GM21423 (cell line): ENCODE measurements around the gene MBD3.
A peak's percentile ranks its signal among the peaks of the same experiment; 100 is the strongest.
"Not testable (repeated sequence)": the region's sequence is repeated elsewhere in the genome, so short reads cannot be mapped to it uniquely, and the experiment has no call there.

Experiments used
- ATAC-seq: cut with Tn5 transposase; IDR thresholded peaks from one replicate; pipeline ENCODE4 v1.9.1; 2021; ENCODE audit warnings: mild to moderate bottlenecking, moderate library complexity; ENCODE audit not compliant: unreplicated experiment

MBD3 gene

GRCh38 chr19:1592755-1593500, at the start of gene MBD3:
TSS of gene MBD3 (minus strand) at chr19:1592865. CDS start at chr19:1592631, 234 bp downstream.
- ATAC-seq: peak; percentile 63

- not testable (repeated sequence) for ATAC-seq
These were observed 48.3 kb upstream of the MBD3 start for GRCh38 chr19:1640893-1641448.

GRCh38 chr19:1636325-1637236, 43.9 kb upstream of the MBD3 start:
- no peak for ATAC-seq

GRCh38 chr19:1634938-1635243, 42.2 kb upstream of the MBD3 start:
- no peak for ATAC-seq

- no peak for ATAC-seq
These were observed 41.7 kb upstream of the MBD3 start for GRCh38 chr19:1634242-1634937.

GRCh38 chr19:1633269-1633826, 40.7 kb upstream of the MBD3 start:
- ATAC-seq: no peak

GRCh38 chr19:1632462-1633268, 40.0 kb upstream of the MBD3 start:
- no peak for ATAC-seq

- no peak for ATAC-seq
These were observed 39.0 kb upstream of the MBD3 start for GRCh38 chr19:1631557-1632100.

GRCh38 chr19:1630811-1631210, 38.1 kb upstream of the MBD3 start:
- no peak for ATAC-seq

- no peak for ATAC-seq
These were observed 37.3 kb upstream of the MBD3 start for GRCh38 chr19:1630012-1630411.

GRCh38 chr19:1629256-1629808, 36.7 kb upstream of the MBD3 start:
- no peak for ATAC-seq

GRCh38 chr19:1627194-1627593, 34.5 kb upstream of the MBD3 start:
- no peak for ATAC-seq

GRCh38 chr19:1626417-1627010, 33.8 kb upstream of the MBD3 start:
- no peak for ATAC-seq

- no peak for ATAC-seq
These were observed 31.8 kb upstream of the MBD3 start for GRCh38 chr19:1624458-1624857.

GRCh38 chr19:1622541-1622940, 29.9 kb upstream of the MBD3 start:
- ATAC-seq: no peak

- ATAC-seq: no peak
These were observed 29.3 kb upstream of the MBD3 start for GRCh38 chr19:1622007-1622406.

- no peak for ATAC-seq
These were observed 28.9 kb upstream of the MBD3 start for GRCh38 chr19:1621574-1621973.

GRCh38 chr19:1621021-1621420, 28.4 kb upstream of the MBD3 start:
- ATAC-seq: no peak

- no peak for ATAC-seq
These were observed 27.8 kb upstream of the MBD3 start for GRCh38 chr19:1620502-1620901.
